Measurements from ENCODE around the gene SLC15A4.

DNA sequence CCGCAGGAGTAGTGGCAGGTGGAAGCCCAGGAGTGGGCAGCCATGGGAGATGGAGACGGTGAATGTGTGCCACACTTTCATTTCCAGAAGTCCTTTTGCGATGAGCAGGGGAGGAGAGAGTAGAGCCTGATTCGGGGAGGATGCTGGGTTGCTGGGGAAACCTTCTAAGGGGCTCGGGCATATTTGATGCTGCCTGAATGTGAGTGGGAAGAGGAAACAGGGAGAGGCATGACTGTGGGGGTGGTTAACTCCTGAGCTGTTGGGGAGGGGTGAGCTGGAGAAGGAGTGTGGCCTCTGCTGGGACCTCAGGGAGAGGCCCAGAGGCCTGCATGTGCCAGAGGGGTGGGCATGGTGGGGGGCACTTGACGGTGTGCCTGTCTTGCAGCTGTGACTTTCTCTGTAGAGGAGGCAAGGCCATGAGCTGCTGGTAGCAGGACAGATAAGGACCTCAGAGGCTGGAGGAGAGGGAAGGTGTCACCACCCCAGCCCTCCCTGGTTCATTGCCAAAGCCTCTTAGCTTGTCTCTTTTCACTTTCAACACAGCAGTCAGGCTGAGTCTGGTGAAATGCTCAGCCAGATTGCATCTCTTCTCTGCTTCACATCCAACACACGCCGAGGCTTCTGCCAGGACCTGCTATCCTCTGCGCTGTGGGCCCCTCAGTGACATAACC, 40.9 kb upstream of the SLC15A4 start:
- TF ChIP-seq, protein P1, sequence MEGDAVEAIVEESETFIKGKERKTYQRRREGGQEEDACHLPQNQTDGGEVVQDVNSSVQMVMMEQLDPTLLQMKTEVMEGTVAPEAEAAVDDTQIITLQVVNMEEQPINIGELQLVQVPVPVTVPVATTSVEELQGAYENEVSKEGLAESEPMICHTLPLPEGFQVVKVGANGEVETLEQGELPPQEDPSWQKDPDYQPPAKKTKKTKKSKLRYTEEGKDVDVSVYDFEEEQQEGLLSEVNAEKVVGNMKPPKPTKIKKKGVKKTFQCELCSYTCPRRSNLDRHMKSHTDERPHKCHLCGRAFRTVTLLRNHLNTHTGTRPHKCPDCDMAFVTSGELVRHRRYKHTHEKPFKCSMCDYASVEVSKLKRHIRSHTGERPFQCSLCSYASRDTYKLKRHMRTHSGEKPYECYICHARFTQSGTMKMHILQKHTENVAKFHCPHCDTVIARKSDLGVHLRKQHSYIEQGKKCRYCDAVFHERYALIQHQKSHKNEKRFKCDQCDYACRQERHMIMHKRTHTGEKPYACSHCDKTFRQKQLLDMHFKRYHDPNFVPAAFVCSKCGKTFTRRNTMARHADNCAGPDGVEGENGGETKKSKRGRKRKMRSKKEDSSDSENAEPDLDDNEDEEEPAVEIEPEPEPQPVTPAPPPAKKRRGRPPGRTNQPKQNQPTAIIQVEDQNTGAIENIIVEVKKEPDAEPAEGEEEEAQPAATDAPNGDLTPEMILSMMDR (IDR thresholded peaks at IDR 0.05; ENCODE audit: insufficient read depth, low read length, poor library complexity, severe bottlenecking) = no peak
- no peak for TF ChIP-seq EZH2phosphoT487 (conservative IDR thresholded peaks at IDR 0.05; ENCODE audit: low read length)
